Stimulated activated CD8-positive, alpha-beta memory T cell treated with anti-CD3 and anti-CD28 coated beads, Interleukin-2, amount 100 ng/mL, for 1 hour (primary cell): ENCODE data around the gene ELMO1.

Experiments
- DNase-seq, 2 donors: peaks; one replicate each; pipeline ENCODE4 v3.0.0-alpha.2; 2020; ENCODE audit warnings: low read depth in 2 of 2

The ELMO1 gene

GRCh38 chr7:37311355-37311754 lies 137.3 kb downstream of the ELMO1 start:
- no peak for DNase-seq

- DNase-seq, result no peak
These were observed 138.2 kb downstream of the ELMO1 start for GRCh38 chr7:37310327-37311080.

- no peak for DNase-seq
These were observed 139.2 kb downstream of the ELMO1 start for GRCh38 chr7:37309493-37309892.

- DNase-seq, result no peak
These were observed 143.7 kb downstream of the ELMO1 start for GRCh38 chr7:37304921-37305320.

GRCh38 chr7:37297546-37297945 lies 151.1 kb downstream of the ELMO1 start:
- DNase-seq, result no peak

- DNase-seq, result no peak
These were observed 153.3 kb downstream of the ELMO1 start for GRCh38 chr7:37295401-37295800.

- no peak for DNase-seq
These were observed 157.9 kb downstream of the ELMO1 start for GRCh38 chr7:37290731-37291130.

- no peak for DNase-seq
These were observed 158.9 kb downstream of the ELMO1 start for GRCh38 chr7:37289781-37290180.

- DNase-seq, result no peak
These were observed 159.3 kb downstream of the ELMO1 start for GRCh38 chr7:37289367-37289766.

GRCh38 chr7:37287131-37287855 lies 161.4 kb downstream of the ELMO1 start:
- no peak for DNase-seq

- DNase-seq, result no peak
These were observed 162.2 kb downstream of the ELMO1 start for GRCh38 chr7:37286454-37286832.

- no peak for DNase-seq
These were observed 162.8 kb downstream of the ELMO1 start for GRCh38 chr7:37285706-37286453.

GRCh38 chr7:37284805-37285231 lies 163.8 kb downstream of the ELMO1 start:
- peak in 1 of 2 donors; percentile 18 for DNase-seq

GRCh38 chr7:37284285-37284684 lies 164.4 kb downstream of the ELMO1 start:
- DNase-seq, result no peak

GRCh38 chr7:37283716-37284115 lies 164.9 kb downstream of the ELMO1 start:
- no peak for DNase-seq

- no peak for DNase-seq
These were observed 165.7 kb downstream of the ELMO1 start for GRCh38 chr7:37282927-37283326.

GRCh38 chr7:37282093-37282444 lies 166.6 kb downstream of the ELMO1 start:
- DNase-seq, result no peak

- no peak for DNase-seq
These were observed 167.1 kb downstream of the ELMO1 start for GRCh38 chr7:37281368-37282092.

- DNase-seq, result no peak
These were observed 171.2 kb downstream of the ELMO1 start for GRCh38 chr7:37277513-37277912.

GRCh38 chr7:37275078-37275710 lies 173.5 kb downstream of the ELMO1 start:
- DNase-seq, result no peak

GRCh38 chr7:37273891-37274290 lies 174.8 kb downstream of the ELMO1 start:
- no peak for DNase-seq
